Measurements from ENCODE around the gene SLC39A8. TPM values are rescaled to one million over a fixed set of nuclear protein-coding genes. Genes with fewer than 3 reads are reported as not detected.
A peak's percentile ranks its signal among the peaks of the same experiment; 100 is the strongest.

Gene SLC39A8
- total RNA-seq, 1 donor from 2014 or later = 6.9 TPM

- Mint-ChIP-seq H3K27ac (no peak overlapping the region), H3K36me3 (no peaks in the 10 kb centered on the region), H3K9me3 (no peaks in the 10 kb centered on the region), H3K27me3 (ENCODE audit: insufficient read depth, low read depth) (no peaks in the 10 kb centered on the region), H3K4me1 (peaks cover 2% of the 10 kb centered on the region), H3K4me3 (no peak overlapping the region)
- no peak overlapping the region for H3K27ac ChIP-seq
- no peak overlapping the region for H3K4me3 ChIP-seq
- H3K27me3 ChIP-seq = no peaks in the 10 kb centered on the region
- H2AFZ ChIP-seq (replicated peaks) = no peak overlapping the region
- TF ChIP-seq CTCF (IDR thresholded peaks at IDR 0.05) = peak; percentile 78
- no peak for TF ChIP-seq EZH2phosphoT487 (IDR thresholded peaks at IDR 0.05)
- H3K79me2 ChIP-seq (ENCODE audit: low read depth) = no peaks in the 10 kb centered on the region
- no peak overlapping the region for H3K4me2 ChIP-seq
- H3K36me3 ChIP-seq = no peaks in the 10 kb centered on the region
- DNase-seq (ENCODE audit: low spot score) = peak; percentile 72
- H3K9me3 ChIP-seq (ENCODE audit: low read depth) = no peaks in the 10 kb centered on the region
- no peaks in the 10 kb centered on the region for H4K20me1 ChIP-seq (ENCODE audit: low read depth)
- H3K9ac ChIP-seq = no peak overlapping the region
- peaks cover 11% of the 10 kb centered on the region for H3F3A ChIP-seq (ENCODE audit: low read depth)
- H3K4me1 ChIP-seq = peaks cover 10% of the 10 kb centered on the region
These were observed 45.8 kb downstream of the SLC39A8 start for GRCh38 chr4:102299354-102300107.

DNA sequence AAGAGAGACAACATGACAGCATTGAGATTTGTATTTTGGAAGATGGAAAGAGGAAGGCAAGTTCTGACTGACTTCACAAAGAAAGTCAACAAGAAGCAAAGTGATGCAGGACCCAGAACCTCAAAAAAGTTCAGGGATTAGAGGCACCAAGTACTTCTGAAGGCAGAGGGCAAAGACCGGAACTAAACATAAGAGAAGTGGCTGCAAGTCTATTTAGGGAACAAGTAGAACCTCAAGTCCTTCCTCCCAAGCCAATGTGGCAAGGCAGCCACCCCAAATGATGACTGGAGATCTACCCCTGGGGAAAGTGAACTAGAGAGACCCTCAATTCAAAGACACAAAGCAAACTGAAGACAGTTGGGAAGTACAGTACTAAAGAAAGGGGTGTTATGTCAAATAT, 46.6 kb downstream of the SLC39A8 start:
- TF ChIP-seq CTCF (IDR thresholded peaks at IDR 0.05) (no peak), EZH2 (IDR thresholded peaks at IDR 0.05) (no peak), EZH2phosphoT487 (IDR thresholded peaks at IDR 0.05) (no peak)
- no peaks in the 10 kb centered on the region for H3K36me3 ChIP-seq
- no peak for DNase-seq (ENCODE audit: low spot score)
- H3K4me3 Mint-ChIP-seq = no peak overlapping the region
- no peak overlapping the region for H3K4me2 ChIP-seq
- H3K27ac Mint-ChIP-seq = no peak overlapping the region
- no peak overlapping the region for H2AFZ ChIP-seq (replicated peaks)
- no peaks in the 10 kb centered on the region for H3K9me3 Mint-ChIP-seq
- no peaks in the 10 kb centered on the region for H3K36me3 Mint-ChIP-seq
- H3K9ac ChIP-seq = no peak overlapping the region
- H3K4me1 ChIP-seq = peaks cover 10% of the 10 kb centered on the region
- peaks cover 11% of the 10 kb centered on the region for H3F3A ChIP-seq (ENCODE audit: low read depth)
- no peaks in the 10 kb centered on the region for H3K27me3 Mint-ChIP-seq (ENCODE audit: insufficient read depth, low read depth)
- no peaks in the 10 kb centered on the region for H4K20me1 ChIP-seq (ENCODE audit: low read depth)
- H3K79me2 ChIP-seq (ENCODE audit: low read depth) = no peaks in the 10 kb centered on the region
- H3K4me3 ChIP-seq = no peak overlapping the region
- H3K4me1 Mint-ChIP-seq = peaks cover 2% of the 10 kb centered on the region
- no peaks in the 10 kb centered on the region for H3K27me3 ChIP-seq
- H3K27ac ChIP-seq = no peak overlapping the region
- no peaks in the 10 kb centered on the region for H3K9me3 ChIP-seq (ENCODE audit: low read depth)

DNA sequence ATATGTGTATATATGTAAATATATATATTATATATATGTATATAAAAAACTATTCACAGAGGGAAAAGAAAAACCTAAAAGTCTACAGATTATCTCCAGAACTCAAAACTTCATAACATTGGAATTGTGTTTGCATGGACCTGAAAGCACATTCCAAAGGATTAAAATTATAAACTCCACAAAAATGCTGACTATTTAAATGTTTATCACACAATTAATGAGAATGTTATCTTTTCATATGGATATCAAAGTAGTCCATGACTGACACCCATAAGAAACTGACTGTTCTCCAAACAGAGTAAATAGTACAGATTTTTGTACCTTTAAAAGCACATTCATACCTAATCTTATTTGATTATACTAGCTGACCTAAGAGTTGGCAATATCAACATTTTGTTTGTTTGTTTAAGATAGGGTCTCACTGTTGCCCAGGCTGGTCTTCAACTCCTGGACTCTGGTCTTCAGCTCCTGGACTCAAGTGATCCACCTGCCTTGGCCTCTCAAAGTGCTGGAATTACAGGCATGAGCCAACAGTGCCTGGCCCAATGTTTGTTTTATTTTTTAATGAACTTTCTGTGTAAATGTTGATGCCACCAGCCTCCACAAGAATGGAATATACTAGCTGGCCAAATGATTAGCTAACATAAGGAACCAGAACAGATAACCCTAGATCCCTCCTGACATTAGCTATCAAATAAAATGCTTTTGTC, 50.0 kb downstream of the SLC39A8 start:
- H3K27me3 Mint-ChIP-seq (ENCODE audit: insufficient read depth, low read depth) = no peaks in the 10 kb centered on the region
- H3K4me2 ChIP-seq = no peak overlapping the region
- H3K4me3 Mint-ChIP-seq = no peak overlapping the region

More for the DNA sequence above, 50.0 kb downstream of the SLC39A8 start:
- Mint-ChIP-seq H3K9me3 (no peaks in the 10 kb centered on the region), H3K4me1 (peaks cover 2% of the 10 kb centered on the region), H3K36me3 (no peaks in the 10 kb centered on the region), H3K27ac (no peak overlapping the region)
- no peaks in the 10 kb centered on the region for H3K9me3 ChIP-seq (ENCODE audit: low read depth)
- peaks cover 17% of the 10 kb centered on the region for H3K4me1 ChIP-seq
- DNase-seq (ENCODE audit: low spot score) = no peak
- H3K36me3 ChIP-seq = no peaks in the 10 kb centered on the region
- no peaks in the 10 kb centered on the region for H4K20me1 ChIP-seq (ENCODE audit: low read depth)
- peaks cover 11% of the 10 kb centered on the region for H3F3A ChIP-seq (ENCODE audit: low read depth)
- no peaks in the 10 kb centered on the region for H3K79me2 ChIP-seq (ENCODE audit: low read depth)
- TF ChIP-seq EZH2phosphoT487 (IDR thresholded peaks at IDR 0.05) (no peak), EZH2 (IDR thresholded peaks at IDR 0.05) (no peak), CTCF (IDR thresholded peaks at IDR 0.05) (no peak)
- H3K4me3 ChIP-seq = no peak overlapping the region
- no peaks in the 10 kb centered on the region for H3K27me3 ChIP-seq
- H2AFZ ChIP-seq (replicated peaks) = no peak overlapping the region
- H3K27ac ChIP-seq = no peak overlapping the region
- no peak overlapping the region for H3K9ac ChIP-seq

All from neural progenitor cell (in vitro differentiated cells).